ENCODE measurements around the gene SLC2A2. TPM values are rescaled to one million over a fixed set of nuclear protein-coding genes. Genes with fewer than 3 reads are reported as not detected.

The SLC2A2 gene
- total RNA-seq, 1 experiment from 2014 or later: not detected

Other genes with a start within 250 kb of the SLC2A2 start
- 585 and 621 TPM in 2 replicates for gene RPL22L1, start 156.5 kb downstream of the SLC2A2 start, total RNA-seq (2014; rRNA removed)
- 10.0 and 11.6 TPM in 2 replicates for gene EIF5A2, start 118.1 kb downstream of the SLC2A2 start, total RNA-seq (2014; rRNA removed)